ENCODE results near the gene SFXN4. TPM values are rescaled to one million over a fixed set of nuclear protein-coding genes. Genes with fewer than 3 reads are reported as not detected.

SFXN4 gene
- total RNA-seq, 1 experiment from 2014 or later = 21.9 TPM

DNA sequence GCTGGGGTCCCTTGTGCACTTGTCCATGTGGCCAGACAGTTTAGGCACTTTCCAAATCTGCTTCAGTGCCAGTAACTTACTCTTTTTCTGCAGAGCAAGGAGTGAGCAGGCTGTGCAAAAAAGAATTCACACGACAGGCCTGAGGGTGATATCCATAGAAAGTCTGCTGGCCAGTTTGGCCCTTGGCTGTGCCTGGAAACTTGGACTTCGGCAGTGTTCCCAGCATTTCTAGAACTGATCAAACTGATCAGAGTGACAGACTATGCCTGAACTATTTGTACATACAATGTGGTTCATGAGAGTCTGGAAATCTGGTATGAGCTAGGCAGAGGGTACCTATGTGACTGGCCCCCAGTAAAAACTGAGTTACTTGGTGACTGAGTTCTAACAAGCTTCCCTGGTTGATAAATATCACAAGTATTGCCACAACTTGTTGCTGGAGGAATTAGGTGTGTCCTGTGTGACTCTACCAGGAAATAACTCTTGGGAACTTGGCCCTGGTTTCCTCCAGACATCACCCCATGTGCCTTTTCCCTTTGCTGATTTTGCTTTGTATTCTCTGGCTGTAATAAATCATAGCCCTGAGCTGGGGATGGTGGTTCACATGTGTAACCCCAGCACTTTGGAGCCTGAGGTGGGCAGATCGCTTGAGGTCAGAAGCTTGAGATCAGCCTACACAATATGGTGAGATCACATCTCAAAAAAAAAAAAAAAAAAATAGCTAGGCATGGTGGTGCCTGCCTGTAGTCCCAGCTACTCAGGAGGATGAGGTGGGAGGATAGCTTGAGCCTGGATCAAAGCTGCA lies 64.9 kb downstream of the SFXN4 start:
- Histone ChIP-seq H3K9me3 (ENCODE audit: control insufficient read depth, low read depth, low read length) (no peaks in the 10 kb centered on the region), H2BK15ac (ENCODE audit: low read depth, low read length) (no peak overlapping the region), H2AK5ac (ENCODE audit: insufficient read length, low read length) (no peak overlapping the region), H3K18ac (ENCODE audit: insufficient read length, low read depth, low read length) (no peak overlapping the region), H3K27ac (ENCODE audit: insufficient read length, low read depth, low read length) (no peak overlapping the region), H4K20me1 (ENCODE audit: control insufficient read depth, insufficient read depth, insufficient read length) (no peaks in the 10 kb centered on the region), H3K23me2 (ENCODE audit: insufficient read length, low read depth, low read length, poor library complexity, severe bottlenecking) (no peaks in the 10 kb centered on the region), H3K23ac (ENCODE audit: insufficient read length, low read depth, low read length) (no peak overlapping the region), H4K91ac (ENCODE audit: insufficient read length, low read depth, low read length) (no peak overlapping the region), H3K79me1 (ENCODE audit: insufficient read depth, low read depth, low read length, poor library complexity, severe bottlenecking) (peaks cover 5% of the 10 kb centered on the region), H3K4ac (ENCODE audit: low read depth, low read length) (no peak overlapping the region), H2BK120ac (ENCODE audit: low read depth, low read length, poor library complexity, severe bottlenecking) (no peak overlapping the region), H3T11ph (ENCODE audit: low read length) (no peak overlapping the region), H2AFZ (ENCODE audit: low read length) (no peak overlapping the region), H4K8ac (replicated peaks; ENCODE audit: insufficient read length, low read depth, low read length) (no peak overlapping the region), H2BK20ac (ENCODE audit: low read depth, low read length, poor library complexity, severe bottlenecking) (no peak overlapping the region), H3K79me2 (ENCODE audit: insufficient read depth, low read length) (peaks cover 1% of the 10 kb centered on the region; the same call in 1 of the 2 replicates), H3K4me1 (ENCODE audit: insufficient read depth, low read length) (no peaks in the 10 kb centered on the region), H2BK5ac (ENCODE audit: insufficient read length, low read length) (no peak overlapping the region), H3K27me3 (ENCODE audit: insufficient read depth, low read length) (no peaks in the 10 kb centered on the region), H3K9ac (ENCODE audit: extremely low read depth, insufficient read length, low read length) (no peak overlapping the region), H2BK12ac (ENCODE audit: insufficient read length, low read depth, low read length) (no peak overlapping the region), H3K14ac (ENCODE audit: insufficient read depth, low read length) (no peak overlapping the region), H3K4me2 (ENCODE audit: insufficient read depth, insufficient read length, low read length) (no peak overlapping the region), H3K56ac (ENCODE audit: insufficient read length, low read depth, low read length) (no peak overlapping the region), H4K5ac (ENCODE audit: insufficient read length, low read depth, low read length) (no peak overlapping the region)
- peaks cover 0 to 5% (median 0%) of the 10 kb centered on the region in 3 experiments; a peak in 1 of 7 replicates for H3K36me3 Mint-ChIP-seq (ENCODE audit: insufficient read depth in 1 of 3, low read depth in 3 of 3)
- DNase-seq = no peak
- H3K27me3 Mint-ChIP-seq (ENCODE audit: low read depth) = peaks cover 3% of the 10 kb centered on the region
- no peak overlapping the region for H3K4me3 Mint-ChIP-seq
- H3K9me3 Mint-ChIP-seq = no peaks in the 10 kb centered on the region
- H3K4me1 Mint-ChIP-seq = peaks cover 4 to 8% of the 10 kb centered on the region in 2 experiments
- TF ChIP-seq, protein P1, sequence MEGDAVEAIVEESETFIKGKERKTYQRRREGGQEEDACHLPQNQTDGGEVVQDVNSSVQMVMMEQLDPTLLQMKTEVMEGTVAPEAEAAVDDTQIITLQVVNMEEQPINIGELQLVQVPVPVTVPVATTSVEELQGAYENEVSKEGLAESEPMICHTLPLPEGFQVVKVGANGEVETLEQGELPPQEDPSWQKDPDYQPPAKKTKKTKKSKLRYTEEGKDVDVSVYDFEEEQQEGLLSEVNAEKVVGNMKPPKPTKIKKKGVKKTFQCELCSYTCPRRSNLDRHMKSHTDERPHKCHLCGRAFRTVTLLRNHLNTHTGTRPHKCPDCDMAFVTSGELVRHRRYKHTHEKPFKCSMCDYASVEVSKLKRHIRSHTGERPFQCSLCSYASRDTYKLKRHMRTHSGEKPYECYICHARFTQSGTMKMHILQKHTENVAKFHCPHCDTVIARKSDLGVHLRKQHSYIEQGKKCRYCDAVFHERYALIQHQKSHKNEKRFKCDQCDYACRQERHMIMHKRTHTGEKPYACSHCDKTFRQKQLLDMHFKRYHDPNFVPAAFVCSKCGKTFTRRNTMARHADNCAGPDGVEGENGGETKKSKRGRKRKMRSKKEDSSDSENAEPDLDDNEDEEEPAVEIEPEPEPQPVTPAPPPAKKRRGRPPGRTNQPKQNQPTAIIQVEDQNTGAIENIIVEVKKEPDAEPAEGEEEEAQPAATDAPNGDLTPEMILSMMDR (conservative IDR thresholded peaks at IDR 0.05) = no peak
- no CpG with 5 or more reads among the region's 3 CpGs for WGBS (ENCODE audit: extremely low coverage, insufficient read length, low lambda C conversion rate)
- no peak overlapping the region for H3K27ac Mint-ChIP-seq

Measured in H9 (cell line).